ENCODE measurements around the gene RPL37.

- TF ChIP-seq TAF1 (conservative IDR thresholded peaks at IDR 0.05) (no peak), REST (IDR thresholded peaks at IDR 0.05) (no peak), CTCF (IDR thresholded peaks at IDR 0.05; ENCODE audit: low read depth, low read length, missing input control) (no peak), GABPA (IDR thresholded peaks at IDR 0.05 in 1 of 2, conservative IDR thresholded peaks at IDR 0.05 in 1 of 2) (no peak), RAD21 (IDR thresholded peaks at IDR 0.05) (no peak), HNF4A (conservative IDR thresholded peaks at IDR 0.05) (no peak), FOXA1 (IDR thresholded peaks at IDR 0.05) (no peak)
Observed at GRCh38 chr5:40860711-40861110, 25.7 kb upstream of the RPL37 start.

All from liver (tissue), 3 donors.